ENCODE data around the gene MVB12B.
"Not testable (repeated sequence)": the region's sequence is repeated elsewhere in the genome, so short reads cannot be mapped to it uniquely, and the experiment has no call there.

Gene MVB12B

GRCh38 chr9:126540398-126540797 is 213.8 kb downstream of the MVB12B start:
- DNase-seq (ENCODE audit: low read depth) = not testable (repeated sequence)

GRCh38 chr9:126543490-126543889 is 216.9 kb downstream of the MVB12B start:
- DNase-seq (ENCODE audit: low read depth) = no peak

- no peak for DNase-seq (ENCODE audit: low read depth)
Observed at GRCh38 chr9:126545106-126545505, 218.5 kb downstream of the MVB12B start.

- DNase-seq (ENCODE audit: low read depth) = no peak
Observed at GRCh38 chr9:126546036-126546435, 219.4 kb downstream of the MVB12B start.

GRCh38 chr9:126548312-126548711 is 221.7 kb downstream of the MVB12B start:
- DNase-seq (ENCODE audit: low read depth) = no peak

GRCh38 chr9:126549246-126550006 is 222.8 kb downstream of the MVB12B start:
- DNase-seq (ENCODE audit: low read depth) = no peak

- DNase-seq (ENCODE audit: low read depth) = no peak
Observed at GRCh38 chr9:126550891-126551351, 224.3 kb downstream of the MVB12B start.

- no peak for DNase-seq (ENCODE audit: low read depth)
Observed at GRCh38 chr9:126551812-126552211, 225.2 kb downstream of the MVB12B start.

GRCh38 chr9:126554292-126554691 is 227.7 kb downstream of the MVB12B start:
- DNase-seq (ENCODE audit: low read depth) = no peak

GRCh38 chr9:126555421-126555820 is 228.8 kb downstream of the MVB12B start:
- not testable (repeated sequence) for DNase-seq (ENCODE audit: low read depth)
